ENCODE data around the gene TRIM51.

DNA sequence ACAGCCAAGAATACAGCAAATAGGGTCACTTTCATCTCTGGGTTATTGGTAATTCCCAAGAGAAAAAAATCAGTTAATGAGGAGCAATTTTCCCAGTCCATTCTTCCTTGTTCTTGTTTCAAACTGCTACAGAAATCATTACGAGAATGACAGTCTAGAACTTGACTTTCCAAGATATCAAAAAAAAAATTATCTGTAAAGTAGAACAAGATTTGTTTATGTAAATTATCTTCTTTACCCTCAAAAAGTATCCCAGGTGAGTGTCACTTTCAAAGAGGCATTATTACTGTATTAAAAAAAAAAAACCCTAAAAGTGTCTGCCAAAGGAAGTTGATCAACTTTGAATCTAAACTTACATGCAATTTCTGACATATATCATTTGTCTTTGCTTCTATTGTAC lies 31.4 kb downstream of the TRIM51 start, which contains the start of gene OR5W2:
- TF ChIP-seq POLR2A (IDR thresholded peaks at IDR 0.05), result no peak
- TF ChIP-seq, protein P1, sequence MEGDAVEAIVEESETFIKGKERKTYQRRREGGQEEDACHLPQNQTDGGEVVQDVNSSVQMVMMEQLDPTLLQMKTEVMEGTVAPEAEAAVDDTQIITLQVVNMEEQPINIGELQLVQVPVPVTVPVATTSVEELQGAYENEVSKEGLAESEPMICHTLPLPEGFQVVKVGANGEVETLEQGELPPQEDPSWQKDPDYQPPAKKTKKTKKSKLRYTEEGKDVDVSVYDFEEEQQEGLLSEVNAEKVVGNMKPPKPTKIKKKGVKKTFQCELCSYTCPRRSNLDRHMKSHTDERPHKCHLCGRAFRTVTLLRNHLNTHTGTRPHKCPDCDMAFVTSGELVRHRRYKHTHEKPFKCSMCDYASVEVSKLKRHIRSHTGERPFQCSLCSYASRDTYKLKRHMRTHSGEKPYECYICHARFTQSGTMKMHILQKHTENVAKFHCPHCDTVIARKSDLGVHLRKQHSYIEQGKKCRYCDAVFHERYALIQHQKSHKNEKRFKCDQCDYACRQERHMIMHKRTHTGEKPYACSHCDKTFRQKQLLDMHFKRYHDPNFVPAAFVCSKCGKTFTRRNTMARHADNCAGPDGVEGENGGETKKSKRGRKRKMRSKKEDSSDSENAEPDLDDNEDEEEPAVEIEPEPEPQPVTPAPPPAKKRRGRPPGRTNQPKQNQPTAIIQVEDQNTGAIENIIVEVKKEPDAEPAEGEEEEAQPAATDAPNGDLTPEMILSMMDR (IDR thresholded peaks at IDR 0.05), result no peak
